GM12865 (cell line): ENCODE measurements around the gene GNPDA1.
"Not testable (repeated sequence)": the region's sequence is repeated elsewhere in the genome, so short reads cannot be mapped to it uniquely, and the experiment has no call there.

Experiments
- DNase-seq: peaks from one replicate; pipeline ENCODE4 v3.0.0; 2010; ENCODE audit warnings: low read depth
- H3K4me3 ChIP-seq: 2 replicates; pipeline ENCODE4 v1.5.1; 2011; ENCODE audit warnings: mild to moderate bottlenecking, low read depth, low read length, control low read depth
- TF ChIP-seq, protein P1 (sequence below): IDR thresholded peaks from 2 replicates; pipeline ENCODE4 v1.5.1; 2011; ENCODE audit warnings: low read length, control low read depth, low read depth, inconsistent platforms; ENCODE audit not compliant: insufficient read depth; ENCODE audit errors: missing control alignments

GNPDA1 gene

GRCh38 chr5:142048272-142048671 is 35.4 kb upstream of the GNPDA1 start:
- TF ChIP-seq, protein P1, sequence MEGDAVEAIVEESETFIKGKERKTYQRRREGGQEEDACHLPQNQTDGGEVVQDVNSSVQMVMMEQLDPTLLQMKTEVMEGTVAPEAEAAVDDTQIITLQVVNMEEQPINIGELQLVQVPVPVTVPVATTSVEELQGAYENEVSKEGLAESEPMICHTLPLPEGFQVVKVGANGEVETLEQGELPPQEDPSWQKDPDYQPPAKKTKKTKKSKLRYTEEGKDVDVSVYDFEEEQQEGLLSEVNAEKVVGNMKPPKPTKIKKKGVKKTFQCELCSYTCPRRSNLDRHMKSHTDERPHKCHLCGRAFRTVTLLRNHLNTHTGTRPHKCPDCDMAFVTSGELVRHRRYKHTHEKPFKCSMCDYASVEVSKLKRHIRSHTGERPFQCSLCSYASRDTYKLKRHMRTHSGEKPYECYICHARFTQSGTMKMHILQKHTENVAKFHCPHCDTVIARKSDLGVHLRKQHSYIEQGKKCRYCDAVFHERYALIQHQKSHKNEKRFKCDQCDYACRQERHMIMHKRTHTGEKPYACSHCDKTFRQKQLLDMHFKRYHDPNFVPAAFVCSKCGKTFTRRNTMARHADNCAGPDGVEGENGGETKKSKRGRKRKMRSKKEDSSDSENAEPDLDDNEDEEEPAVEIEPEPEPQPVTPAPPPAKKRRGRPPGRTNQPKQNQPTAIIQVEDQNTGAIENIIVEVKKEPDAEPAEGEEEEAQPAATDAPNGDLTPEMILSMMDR, result no peak
- DNase-seq, result no peak
- H3K4me3 ChIP-seq, result no peak overlapping the region

- TF ChIP-seq, protein P1, result no peak
- H3K4me3 ChIP-seq, result no peak overlapping the region
- no peak for DNase-seq
Observed at GRCh38 chr5:142046191-142046590, 33.4 kb upstream of the GNPDA1 start.

DNA sequence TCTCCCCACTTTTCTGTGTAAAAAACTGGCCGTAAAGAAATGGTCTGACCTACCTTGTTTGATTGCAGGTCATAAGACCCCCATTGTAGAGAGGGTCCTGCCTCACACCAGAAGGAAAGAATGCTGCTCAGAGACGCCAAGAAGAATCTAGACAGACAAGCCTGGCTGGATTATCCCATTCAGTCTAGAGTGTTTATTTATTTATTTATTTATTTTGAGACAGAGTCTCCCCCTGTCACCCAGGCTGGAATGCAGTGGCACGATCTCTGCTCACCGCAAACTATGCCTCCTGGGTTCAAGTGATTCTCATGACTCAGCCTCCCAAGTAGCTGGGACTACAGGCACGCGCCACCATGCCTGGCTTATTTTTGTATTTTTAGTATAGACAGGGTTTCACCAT is 28.1 kb upstream of the GNPDA1 start:
- not testable (repeated sequence) for DNase-seq, H3K4me3 ChIP-seq

- H3K4me3 ChIP-seq, result no peak overlapping the region
- TF ChIP-seq, protein P1, result no peak
- DNase-seq, result no peak
Observed at GRCh38 chr5:142040285-142040684, 27.5 kb upstream of the GNPDA1 start.

GRCh38 chr5:142038735-142039134 is 25.9 kb upstream of the GNPDA1 start:
- no peak overlapping the region for H3K4me3 ChIP-seq
- TF ChIP-seq, protein P1, result no peak
- DNase-seq, result no peak

DNA sequence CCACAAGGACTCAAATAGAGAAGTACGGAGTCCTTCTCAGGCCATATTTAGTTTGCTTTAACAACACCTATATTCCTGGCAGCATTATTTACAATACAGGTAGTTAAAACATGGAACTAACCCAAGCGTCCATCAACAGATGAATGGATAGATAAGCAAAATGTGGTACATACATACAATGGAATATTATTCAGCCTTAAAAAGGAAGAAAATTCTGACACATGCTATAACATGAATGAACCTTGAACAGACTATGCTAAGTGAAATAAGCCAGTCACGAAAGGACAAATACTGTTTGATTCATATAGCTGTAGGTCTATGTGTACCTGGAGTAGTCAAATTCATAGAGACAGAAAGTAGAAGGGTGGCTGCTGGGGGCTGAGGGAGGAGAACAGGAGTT is 24.8 kb upstream of the GNPDA1 start:
- not testable (repeated sequence) for DNase-seq

GRCh38 chr5:142036918-142037317 is 24.1 kb upstream of the GNPDA1 start:
- DNase-seq, result no peak
- TF ChIP-seq, protein P1, result no peak
- no peak overlapping the region for H3K4me3 ChIP-seq

More for the DNA sequence above, 24.8 kb upstream of the GNPDA1 start:
- not testable (repeated sequence) for H3K4me3 ChIP-seq

GRCh38 chr5:142034994-142035393 is 22.2 kb upstream of the GNPDA1 start:
- no peak for DNase-seq
- TF ChIP-seq, protein P1, result no peak
- H3K4me3 ChIP-seq, result no peak overlapping the region

GRCh38 chr5:142033632-142034567 is 21.1 kb upstream of the GNPDA1 start:
- not testable (repeated sequence) for DNase-seq, H3K4me3 ChIP-seq
